Activated naive CD4-positive, alpha-beta T cell treated with anti-CD3 and anti-CD28 coated beads, Interleukin-2, amount 10 ng/mL, durations not matched to agents 7 days and 5 days (primary cell): ENCODE measurements around the gene PMEL.
"Not testable (repeated sequence)": the region's sequence is repeated elsewhere in the genome, so short reads cannot be mapped to it uniquely, and the experiment has no call there.

Experiments used
- CTCF ChIA-PET: fragments of 350-600 bp; sonication (Branson Sonifier 250); formaldehyde crosslinking; loops from one replicate; lab custom pipeline; 2021; ENCODE audit warnings: antibody characterized with exemption; lab: Charles Lee
- DNase-seq: peaks from one replicate; pipeline ENCODE4 v3.0.0-alpha.2; 2020
- H3K27ac Mint-ChIP-seq: one replicate; pipeline ENCODE4 v1.8.0; 2021; ENCODE audit warnings: mild to moderate bottlenecking, moderate library complexity, mixed read lengths
- H3K27me3 Mint-ChIP-seq: one replicate; pipeline ENCODE4 v1.8.0; 2021; ENCODE audit warnings: mild to moderate bottlenecking, mixed read lengths
- H3K36me3 Mint-ChIP-seq: one replicate; pipeline ENCODE4 v1.8.0; 2021; ENCODE audit warnings: mixed read lengths
- H3K4me1 Mint-ChIP-seq: one replicate; pipeline ENCODE4 v1.8.0; 2021; ENCODE audit warnings: mixed read lengths
- H3K4me3 Mint-ChIP-seq: one replicate; pipeline ENCODE4 v1.8.0; 2021; ENCODE audit warnings: mild to moderate bottlenecking, moderate library complexity, mixed read lengths
- H3K9me3 Mint-ChIP-seq: one replicate; pipeline ENCODE4 v1.8.0; 2021; ENCODE audit warnings: mixed read lengths

PMEL gene

GRCh38 chr12:55931780-55932550 is 33.9 kb downstream of the PMEL start:
- Mint-ChIP-seq H3K36me3 (peaks cover 66% of the 10 kb centered on the region), H3K9me3 (no peaks in the 10 kb centered on the region), H3K27me3 (no peaks in the 10 kb centered on the region), H3K4me3 (peak overlapping the region; percentile 92), H3K27ac (peak overlapping the region; percentile 100), H3K4me1 (peaks cover 52% of the 10 kb centered on the region)
- peak; percentile 57 for DNase-seq
- CTCF ChIA-PET, result interaction anchor here (2.7 kb wide), 1 partner anchor 8 kb away, joined by 18 read pairs; no protein-coding TSS in a partner anchor

GRCh38 chr12:55931317-55931779 is 34.5 kb downstream of the PMEL start:
- H3K4me1 Mint-ChIP-seq, result peaks cover 48% of the 10 kb centered on the region
- peak overlapping the region; percentile 100 for H3K27ac Mint-ChIP-seq
- peaks cover 64% of the 10 kb centered on the region for H3K36me3 Mint-ChIP-seq
- CTCF ChIA-PET, result interaction anchor here (2.7 kb wide), 1 partner anchor 8 kb away, joined by 18 read pairs; no protein-coding TSS in a partner anchor
- H3K4me3 Mint-ChIP-seq, result peak overlapping the region; percentile 92
- DNase-seq, result peak; percentile 26
- H3K27me3 Mint-ChIP-seq, result no peaks in the 10 kb centered on the region
- H3K9me3 Mint-ChIP-seq, result no peaks in the 10 kb centered on the region

- CTCF ChIA-PET, result interaction anchor here (0.7 to 2.7 kb wide), 5 partner anchors 9 to 192 kb away, joined by 3 to 18 read pairs (median 3); partner anchors contain the start of genes DNAJC14 and RAB5B
- Mint-ChIP-seq H3K9me3 (no peaks in the 10 kb centered on the region), H3K27ac (peak within 1 kb of the TSS; percentile 100), H3K36me3 (peaks cover 60% of the 10 kb centered on the region), H3K4me3 (peak within 1 kb of the TSS; percentile 92), H3K4me1 (peaks cover 48% of the 10 kb centered on the region), H3K27me3 (no peaks in the 10 kb centered on the region)
- DNase-seq, result peak; percentile 95
Measured at GRCh38 chr12:55930771-55931316, 35.0 kb downstream of the PMEL start, which contains the start of gene DGKA. DGKA (plus strand) TSS chr12:55931162; CDS start chr12:55936504, 5,342 bp downstream.

GRCh38 chr12:55929306-55929791 is 36.5 kb downstream of the PMEL start:
- H3K27ac Mint-ChIP-seq, result peak overlapping the region; percentile 100
- H3K36me3 Mint-ChIP-seq, result peaks cover 59% of the 10 kb centered on the region
- peak; percentile 95 for DNase-seq
- no peaks in the 10 kb centered on the region for H3K9me3 Mint-ChIP-seq
- peak overlapping the region; percentile 92 for H3K4me3 Mint-ChIP-seq
- no peaks in the 10 kb centered on the region for H3K27me3 Mint-ChIP-seq
- CTCF ChIA-PET, result interaction anchor here (2.7 kb wide), 1 partner anchor 10 kb away, joined by 18 read pairs; no protein-coding TSS in a partner anchor
- H3K4me1 Mint-ChIP-seq, result peaks cover 48% of the 10 kb centered on the region

GRCh38 chr12:55927588-55928502 is 38.0 kb downstream of the PMEL start, which contains the start of gene PYM1:
PYM1 (minus strand) TSS chr12:55927894; CDS start chr12:55927761, 133 bp downstream.
- CTCF ChIA-PET, result interaction anchor here (0.6 to 3.7 kb wide), 4 partner anchors 10 to 112 kb away, joined by 3 to 66 read pairs (median 4); partner anchors contain the start of genes ORMDL2 and SARNP
- Mint-ChIP-seq H3K9me3 (no peaks in the 10 kb centered on the region), H3K36me3 (peaks cover 50% of the 10 kb centered on the region), H3K27me3 (no peaks in the 10 kb centered on the region), H3K4me1 (peaks cover 44% of the 10 kb centered on the region), H3K4me3 (peak within 1 kb of the TSS; percentile 92), H3K27ac (peak within 1 kb of the TSS; percentile 100)
- DNase-seq, result peak; percentile 86

- Mint-ChIP-seq H3K36me3 (peaks cover 48% of the 10 kb centered on the region), H3K9me3 (no peaks in the 10 kb centered on the region), H3K27ac (peak overlapping the region; percentile 100), H3K4me3 (peak overlapping the region; percentile 92), H3K4me1 (peaks cover 50% of the 10 kb centered on the region), H3K27me3 (no peaks in the 10 kb centered on the region)
- peak; percentile 97 for DNase-seq
- CTCF ChIA-PET, result interaction anchor here (0.6 to 3.7 kb wide), 10 partner anchors 10 to 188 kb away, joined by 3 to 66 read pairs (median 4); partner anchors contain the start of genes DNAJC14, ORMDL2 and SARNP
Measured at GRCh38 chr12:55926738-55927587, 38.9 kb downstream of the PMEL start.

DNA sequence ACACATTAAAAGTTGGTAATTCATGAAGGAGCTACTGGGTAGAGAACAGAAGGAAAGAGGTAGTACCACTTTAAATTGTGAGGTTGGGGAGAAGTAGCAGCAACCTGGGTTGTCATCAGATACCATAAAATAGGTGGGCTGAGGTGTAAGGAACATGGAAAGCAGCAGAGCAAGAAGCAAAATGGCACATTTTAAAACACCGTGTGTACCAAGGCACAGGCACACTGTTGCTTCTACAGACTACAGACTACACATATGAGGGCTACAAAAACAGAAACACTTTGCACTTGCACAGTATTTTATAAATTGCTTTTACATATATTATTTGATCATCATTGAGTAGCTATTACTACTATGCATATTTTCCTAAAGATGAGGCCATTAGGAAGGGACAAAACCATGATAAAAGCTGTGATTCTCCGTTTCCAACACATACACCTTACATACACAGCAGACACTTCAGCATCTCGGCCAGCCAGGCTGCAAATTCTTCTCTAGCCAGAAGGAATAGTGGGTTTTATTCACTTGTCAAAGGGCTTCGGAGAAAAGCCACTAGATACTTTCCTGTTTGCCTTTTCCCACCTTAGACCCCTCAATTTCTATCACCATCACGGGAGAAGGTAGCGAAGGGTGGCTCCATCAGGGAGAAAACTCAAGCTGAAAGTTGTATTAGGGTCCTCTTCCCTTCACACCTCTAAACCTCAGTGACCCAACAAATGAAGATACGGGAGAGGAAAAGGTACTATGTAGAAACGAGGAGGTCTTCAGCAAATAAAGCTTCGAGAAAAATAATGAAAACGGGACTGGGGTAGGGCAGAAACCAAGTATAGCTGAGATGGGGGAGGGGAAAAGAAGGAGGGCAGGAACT is 39.7 kb downstream of the PMEL start:
- CTCF ChIA-PET, result interaction anchor here (0.7 to 3.7 kb wide), 11 partner anchors 9 to 187 kb away, joined by 3 to 66 read pairs (median 4); partner anchors contain the start of gene DNAJC14
- DNase-seq, result peak; percentile 33
- peak overlapping the region; percentile 100 for H3K27ac Mint-ChIP-seq
- H3K4me3 Mint-ChIP-seq, result peak overlapping the region; percentile 92
- no peaks in the 10 kb centered on the region for H3K9me3 Mint-ChIP-seq
- H3K27me3 Mint-ChIP-seq, result no peaks in the 10 kb centered on the region
- peaks cover 45% of the 10 kb centered on the region for H3K36me3 Mint-ChIP-seq
- peaks cover 57% of the 10 kb centered on the region for H3K4me1 Mint-ChIP-seq

GRCh38 chr12:55925371-55925770 is 40.5 kb downstream of the PMEL start:
- Mint-ChIP-seq H3K27me3 (no peaks in the 10 kb centered on the region), H3K4me3 (peak overlapping the region; percentile 92), H3K4me1 (peaks cover 58% of the 10 kb centered on the region), H3K9me3 (no peaks in the 10 kb centered on the region), H3K27ac (peak overlapping the region; percentile 100), H3K36me3 (peaks cover 46% of the 10 kb centered on the region)
- CTCF ChIA-PET, result interaction anchor here (0.9 to 3.7 kb wide), 8 partner anchors 9 to 187 kb away, joined by 3 to 66 read pairs (median 5); partner anchors contain the start of genes DNAJC14, ORMDL2 and SARNP
- DNase-seq, result no peak

- Mint-ChIP-seq H3K27ac (peak overlapping the region; percentile 17), H3K36me3 (peaks cover 49% of the 10 kb centered on the region), H3K4me1 (peaks cover 55% of the 10 kb centered on the region)
- H3K4me3 Mint-ChIP-seq, DNase-seq, CTCF ChIA-PET, H3K27me3 Mint-ChIP-seq, H3K9me3 Mint-ChIP-seq: not testable (repeated sequence)
Measured at GRCh38 chr12:55923648-55924047, 42.2 kb downstream of the PMEL start.

GRCh38 chr12:55922126-55922525 is 43.7 kb downstream of the PMEL start:
- Mint-ChIP-seq H3K36me3 (peaks cover 46% of the 10 kb centered on the region), H3K4me1 (peaks cover 57% of the 10 kb centered on the region), H3K27ac (peak overlapping the region; percentile 29), H3K9me3 (no peaks in the 10 kb centered on the region), H3K27me3 (no peaks in the 10 kb centered on the region), H3K4me3 (no peak overlapping the region)
- DNase-seq, result no peak
- CTCF ChIA-PET, result interaction anchor here (0.6 kb wide), 2 partner anchors 266 to 597 kb away, joined by 3 to 5 read pairs; no protein-coding TSS in a partner anchor

DNA sequence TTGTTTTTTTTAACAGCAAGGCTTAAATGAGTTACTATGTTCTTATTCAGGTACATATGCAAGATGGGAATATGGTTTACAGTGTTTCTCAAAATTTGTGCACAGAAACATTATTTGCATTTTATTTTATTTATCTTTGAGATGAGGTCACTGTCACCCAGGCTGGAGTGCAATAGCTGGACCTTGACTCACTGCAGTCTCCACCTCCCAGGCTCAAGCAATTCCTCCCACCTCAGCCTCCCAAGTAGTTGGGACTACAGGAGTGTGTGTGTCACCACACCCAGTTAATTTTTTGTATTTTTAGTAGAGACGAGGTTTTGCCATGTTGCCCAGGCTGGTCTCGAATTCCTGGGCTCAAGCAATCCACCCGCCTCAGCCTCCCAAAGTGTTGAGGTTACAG is 46.8 kb downstream of the PMEL start:
- H3K36me3 Mint-ChIP-seq, result peaks cover 44% of the 10 kb centered on the region
- peaks cover 60% of the 10 kb centered on the region for H3K4me1 Mint-ChIP-seq
- DNase-seq, H3K27me3 Mint-ChIP-seq, H3K27ac Mint-ChIP-seq, H3K4me3 Mint-ChIP-seq, H3K9me3 Mint-ChIP-seq: not testable (repeated sequence)
- CTCF ChIA-PET, result interaction anchor here (0.9 kb wide), 1 partner anchor 21 kb away, joined by 3 read pairs; no protein-coding TSS in a partner anchor
